Medulla oblongata (tissue), 1 donor: ENCODE results near the gene ZNF282.
A peak's percentile ranks its signal among the peaks of the same experiment; 100 is the strongest.
"Not testable (repeated sequence)": the region's sequence is repeated elsewhere in the genome, so short reads cannot be mapped to it uniquely, and the experiment has no call there.

Experiments
- DNase-seq: peaks from one replicate; pipeline ENCODE4 v3.0.0-alpha.2; 2015; ENCODE audit errors: extremely low spot score

The ZNF282 gene

DNA sequence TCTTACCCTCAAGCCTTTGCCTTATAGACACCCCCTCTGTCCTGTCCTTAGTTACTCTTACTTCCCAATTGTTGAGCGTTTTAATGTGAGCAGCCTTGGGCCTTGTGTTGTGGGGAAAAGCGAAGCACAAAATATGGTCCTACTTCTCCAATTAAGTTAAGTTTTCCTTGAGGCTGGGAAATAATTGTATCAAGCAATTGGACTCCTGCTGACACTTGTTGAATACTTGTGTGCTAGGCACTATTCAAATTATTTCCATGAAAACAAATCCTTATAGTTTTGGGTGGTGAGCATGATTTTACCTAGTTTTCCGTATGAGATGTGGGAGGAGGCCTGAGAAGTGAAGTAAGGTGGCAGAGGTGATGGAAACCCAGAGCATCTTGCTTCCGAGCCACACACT is 61.2 kb downstream of the ZNF282 start:
- no peak for DNase-seq

DNA sequence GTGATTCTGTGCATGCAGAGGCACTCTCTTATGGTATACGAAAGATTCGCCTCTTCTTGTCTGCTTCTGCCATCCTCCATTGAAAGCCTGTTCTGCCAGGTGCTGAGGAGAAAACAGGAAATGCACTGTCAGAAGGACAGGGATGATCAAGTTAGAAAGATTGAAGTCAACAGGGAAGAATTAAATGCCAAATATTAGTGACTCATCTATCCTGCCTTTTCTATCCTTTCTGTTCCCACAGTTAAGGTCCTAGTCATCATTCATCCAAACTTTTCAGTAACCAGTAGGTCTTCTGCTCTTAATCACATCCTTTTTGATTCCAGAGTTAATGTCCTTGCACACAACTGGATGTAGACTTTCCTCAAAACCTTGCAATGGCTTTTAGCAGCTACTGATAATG is 61.8 kb downstream of the ZNF282 start:
- DNase-seq, result no peak

DNA sequence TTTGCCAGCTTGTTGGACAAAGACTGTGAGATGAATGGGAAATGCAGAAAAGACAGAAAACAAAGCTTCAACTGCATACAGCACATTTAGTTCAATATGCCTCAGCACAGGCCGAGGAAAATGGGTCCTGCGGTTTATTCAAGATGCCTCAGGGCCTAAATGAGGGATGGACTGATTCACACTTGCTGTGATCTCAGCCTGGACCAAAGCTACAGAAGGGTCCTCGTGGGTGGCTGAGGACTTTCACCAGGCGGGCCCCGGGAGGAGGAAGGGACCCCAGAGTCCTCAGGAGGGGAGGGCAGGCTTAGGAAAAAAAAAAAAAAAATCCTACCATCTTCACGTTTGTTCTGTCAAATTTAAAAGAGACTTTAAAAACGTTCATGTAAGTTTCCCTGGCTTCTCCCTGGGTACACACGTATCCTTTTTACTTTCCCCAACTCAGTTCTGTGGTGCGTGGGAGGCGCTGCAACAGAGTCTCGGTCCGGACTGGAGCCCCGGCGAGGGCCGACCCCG is 66.0 kb downstream of the ZNF282 start:
- DNase-seq, result peak; percentile 55

DNA sequence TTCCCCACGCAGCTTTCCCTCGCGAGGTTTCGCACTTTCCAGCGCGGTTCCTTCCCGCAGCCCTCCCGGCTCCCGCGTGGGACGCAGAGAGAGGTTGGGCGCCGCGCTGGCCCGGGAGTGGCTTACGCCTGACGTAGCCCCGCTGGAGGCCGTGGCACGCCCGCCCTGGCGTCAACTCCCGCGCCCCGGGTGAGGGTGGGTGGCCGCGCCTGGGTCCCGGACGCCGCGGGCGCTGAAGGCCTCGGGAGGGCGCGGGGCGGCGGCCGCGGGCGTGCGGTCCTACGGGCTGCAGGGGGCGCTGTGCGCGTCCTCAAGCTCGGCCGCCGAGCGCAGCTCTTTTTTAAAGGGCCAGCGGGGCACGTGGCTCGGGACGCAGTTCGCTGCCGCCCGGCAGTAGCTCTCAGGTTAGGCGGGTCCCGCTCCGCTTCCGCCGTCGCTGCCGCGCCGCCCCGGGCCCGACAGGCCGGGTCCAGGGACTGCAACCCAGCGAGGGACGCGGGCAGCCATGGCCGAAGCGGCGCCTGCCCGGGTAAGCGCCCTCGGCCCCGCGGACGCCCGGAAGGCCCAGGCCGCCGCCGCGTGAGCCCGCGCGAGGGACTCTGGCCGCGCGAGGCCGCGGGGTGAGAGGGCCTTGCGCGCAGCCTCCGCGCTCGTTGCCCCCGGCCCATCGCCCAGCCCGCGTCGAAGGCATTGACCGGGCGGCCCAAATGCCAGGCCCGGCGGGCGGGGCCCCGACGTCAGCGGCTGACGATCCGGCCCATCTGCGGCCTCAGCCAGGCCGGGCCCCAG is 66.7 kb downstream of the ZNF282 start, which contains the start of gene ZNF783:
Gene ZNF783 (plus strand): TSS at position 368 of the 789 bp plus-strand sequence. CDS start 138 bp downstream, at position 506.
- DNase-seq, result peak; percentile 91

DNA sequence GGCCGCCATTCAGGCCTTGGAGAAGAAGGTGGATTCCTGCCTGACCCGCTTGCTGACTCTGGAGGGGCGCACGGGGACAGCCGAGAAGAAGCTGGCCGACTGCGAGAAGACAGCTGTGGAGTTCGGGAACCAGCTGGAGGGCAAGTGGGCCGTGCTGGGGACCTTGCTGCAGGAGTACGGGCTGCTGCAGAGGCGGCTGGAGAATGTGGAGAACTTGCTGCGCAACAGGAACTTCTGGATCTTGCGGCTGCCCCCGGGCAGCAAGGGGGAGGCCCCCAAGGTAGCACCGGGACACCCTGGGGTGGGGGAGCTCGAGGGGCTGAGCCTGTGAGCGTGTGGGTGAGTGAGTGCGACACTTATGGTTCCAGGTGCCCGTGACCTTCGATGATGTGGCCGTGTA is 71.1 kb downstream of the ZNF282 start:
- no peak for DNase-seq

DNA sequence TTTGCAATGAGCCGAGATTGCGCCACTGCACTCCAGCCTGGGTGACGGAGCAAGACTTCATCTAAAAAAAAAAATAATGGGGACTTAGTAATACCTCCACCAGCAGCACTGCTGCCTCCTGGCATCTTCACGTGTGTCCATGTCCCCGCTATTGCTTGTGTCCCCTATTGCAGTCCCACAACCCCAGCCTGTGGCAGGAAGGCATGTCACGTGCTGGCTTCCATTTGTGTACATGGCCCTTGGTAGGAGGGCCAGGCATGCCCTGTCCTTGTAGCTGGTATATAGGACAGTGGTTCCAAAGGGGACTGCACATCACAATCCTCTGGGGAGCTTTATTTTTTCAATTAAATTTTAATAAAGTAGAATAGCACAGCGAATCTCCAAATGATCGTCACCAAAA is 72.4 kb downstream of the ZNF282 start:
- DNase-seq, result no peak

DNA sequence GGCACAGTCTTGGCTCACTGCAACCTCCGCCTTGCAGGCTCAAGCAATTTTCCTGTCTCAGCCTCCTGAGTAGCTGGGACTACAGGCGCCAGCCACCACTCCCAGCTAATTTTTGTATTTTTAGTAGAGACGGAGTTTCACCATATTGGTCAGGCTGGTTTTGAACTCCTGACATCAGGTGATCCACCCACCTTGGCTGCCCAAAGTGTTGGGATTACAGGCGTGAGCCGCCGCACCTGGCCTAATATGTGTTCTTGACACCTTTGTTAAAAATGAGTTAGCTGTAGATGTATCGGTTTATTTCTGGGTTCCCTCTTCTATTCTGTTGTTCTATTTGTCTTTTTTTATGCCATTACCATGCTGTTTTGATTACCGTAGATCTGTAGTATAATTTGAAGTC is 79.1 kb downstream of the ZNF282 start:
- DNase-seq, result not testable (repeated sequence)
